NK-92 (cell line): ENCODE results near the gene TMEM114.
"Not testable (repeated sequence)": the region's sequence is repeated elsewhere in the genome, so short reads cannot be mapped to it uniquely, and the experiment has no call there.

Source experiments
- DNase-seq: peaks from one replicate; lab custom pipeline; 2025; ENCODE audit not compliant: unreplicated experiment; lab: John Stamatoyannopoulos, UW

TMEM114 gene

DNA sequence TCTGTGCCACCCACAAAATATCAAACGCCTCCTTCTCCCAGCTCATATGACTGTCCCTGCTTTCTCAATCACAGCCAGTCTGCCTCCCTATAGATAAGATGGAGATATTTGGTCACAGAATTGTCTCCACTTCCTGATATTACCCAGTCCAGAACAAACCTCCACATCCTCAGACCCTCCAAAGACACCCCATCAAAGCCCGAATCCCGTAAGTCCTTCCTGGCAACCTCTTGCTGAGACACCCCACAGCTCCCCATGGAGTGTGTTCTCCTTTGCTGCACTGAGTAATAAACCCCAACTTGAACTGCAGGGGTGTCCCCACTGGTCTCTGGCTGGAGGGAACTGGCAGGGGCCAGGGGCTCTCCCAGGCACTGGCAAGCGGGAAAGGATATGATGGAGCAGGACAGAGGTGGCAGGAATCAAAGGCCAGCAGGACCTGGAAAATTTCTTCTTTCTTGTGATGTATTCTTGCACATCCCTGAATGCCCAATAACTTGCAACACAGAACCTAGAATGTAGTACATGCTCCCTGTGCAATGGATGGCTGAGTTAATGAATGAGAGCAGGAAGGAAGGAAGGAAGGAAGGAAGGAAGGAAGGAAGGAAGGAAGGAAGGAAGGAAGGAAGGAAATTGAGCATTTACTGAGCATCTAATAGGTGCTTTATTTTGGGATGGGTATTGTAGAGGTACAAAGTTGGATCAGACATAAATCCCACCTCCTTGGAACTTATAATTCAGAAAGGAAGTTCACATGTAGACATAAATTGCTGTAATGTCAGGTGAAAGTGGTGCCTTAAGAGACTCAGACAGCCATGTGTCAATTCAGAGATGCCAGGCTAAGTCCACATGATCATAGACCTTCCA, 13.9 kb downstream of the TMEM114 start:
- DNase-seq, result no peak

DNA sequence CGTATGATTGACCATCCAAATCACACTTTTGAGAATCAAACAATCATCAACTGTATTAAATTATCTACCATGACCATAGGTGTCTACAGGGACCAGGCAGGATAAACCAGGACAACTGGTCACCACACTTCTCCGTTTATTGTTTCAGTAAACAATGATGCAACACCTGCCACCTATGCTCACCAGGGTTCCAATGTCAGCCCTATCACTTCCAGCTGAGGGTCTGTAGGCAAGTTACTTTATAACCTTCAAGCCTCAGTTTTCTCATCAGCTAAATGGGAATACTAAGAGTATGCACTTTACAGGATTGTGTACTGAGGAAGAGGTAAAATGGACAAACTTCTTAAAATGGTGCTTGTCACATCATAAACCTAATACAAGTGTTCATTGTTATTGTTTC, 14.9 kb downstream of the TMEM114 start:
- no peak for DNase-seq

DNA sequence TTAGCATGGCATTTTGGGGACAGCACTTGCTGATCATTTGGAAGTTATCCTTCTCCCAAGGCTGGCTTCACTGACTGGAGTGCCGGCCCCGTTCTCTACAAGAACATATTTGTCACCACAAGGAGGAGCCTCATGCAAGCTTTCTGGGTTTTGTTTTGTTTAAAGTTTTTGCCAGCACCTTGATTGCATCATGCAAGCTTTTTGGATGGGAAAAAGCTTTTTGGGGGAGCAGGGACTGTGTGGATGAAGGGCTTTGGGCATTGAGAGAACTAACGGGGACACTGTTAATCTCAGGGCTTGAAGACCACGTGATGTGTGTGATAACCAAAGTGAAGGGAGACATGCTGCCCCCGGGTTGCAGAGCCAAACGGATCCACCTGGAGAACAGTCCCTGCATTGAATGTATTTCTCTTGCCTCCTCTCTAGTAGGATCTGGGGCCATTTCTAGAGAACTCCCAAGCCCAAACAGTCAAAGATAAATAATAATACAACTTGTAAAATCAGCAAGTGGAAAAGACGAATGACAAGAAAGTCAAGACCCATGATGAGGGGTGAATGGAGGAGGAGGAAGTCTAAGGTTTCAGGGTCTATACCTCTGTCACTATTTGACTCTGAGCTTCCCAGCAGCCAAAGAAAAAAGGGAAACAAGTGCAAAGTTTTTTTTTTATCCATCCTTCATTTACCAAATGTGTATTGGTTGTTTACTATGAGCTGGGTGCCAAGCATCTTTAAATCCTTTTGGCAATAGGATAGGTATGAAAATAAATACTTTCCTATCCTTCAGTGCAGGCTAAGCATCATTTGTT, 17.2 kb downstream of the TMEM114 start:
- no peak for DNase-seq

DNA sequence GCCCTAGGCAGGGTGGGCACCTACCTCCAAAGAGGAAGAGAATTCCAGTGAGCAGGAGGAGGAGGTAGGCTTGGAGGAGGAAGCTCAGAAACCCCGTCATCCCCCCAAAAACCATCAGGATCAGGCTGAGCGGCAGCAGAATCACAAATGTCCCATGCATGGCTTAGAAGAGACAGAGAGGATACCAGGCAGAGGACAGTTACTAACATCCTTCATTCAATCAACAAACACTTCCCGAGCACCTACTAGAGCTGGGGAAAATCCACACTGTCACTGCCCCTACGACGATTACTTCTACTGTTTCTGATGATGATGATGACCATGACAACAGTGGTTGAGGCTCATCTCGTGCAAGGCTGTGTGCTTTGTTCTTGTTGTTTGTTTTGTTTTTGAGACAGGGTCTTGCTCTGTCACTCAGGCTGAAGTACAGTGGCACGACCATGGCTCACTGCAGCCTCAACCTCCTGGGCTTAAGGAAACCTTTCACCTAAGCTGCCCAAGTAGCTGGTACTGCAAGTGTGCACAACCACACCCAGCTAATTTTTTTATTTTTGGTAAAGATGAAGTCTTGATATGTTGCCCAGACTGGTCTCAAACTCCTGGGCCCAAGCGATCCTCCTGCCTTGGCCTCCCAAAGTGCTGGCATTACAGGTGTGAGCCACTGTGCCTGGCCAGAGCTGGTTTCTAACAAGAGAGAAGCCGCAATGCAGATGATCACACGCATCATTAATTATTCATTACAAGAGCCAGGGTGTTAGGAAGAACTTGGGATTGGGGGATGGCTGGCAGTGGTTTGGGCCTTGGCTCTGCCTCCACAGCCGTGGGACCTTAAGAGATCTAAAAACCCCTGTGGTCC, 18.0 kb downstream of the TMEM114 start:
- no peak for DNase-seq

DNA sequence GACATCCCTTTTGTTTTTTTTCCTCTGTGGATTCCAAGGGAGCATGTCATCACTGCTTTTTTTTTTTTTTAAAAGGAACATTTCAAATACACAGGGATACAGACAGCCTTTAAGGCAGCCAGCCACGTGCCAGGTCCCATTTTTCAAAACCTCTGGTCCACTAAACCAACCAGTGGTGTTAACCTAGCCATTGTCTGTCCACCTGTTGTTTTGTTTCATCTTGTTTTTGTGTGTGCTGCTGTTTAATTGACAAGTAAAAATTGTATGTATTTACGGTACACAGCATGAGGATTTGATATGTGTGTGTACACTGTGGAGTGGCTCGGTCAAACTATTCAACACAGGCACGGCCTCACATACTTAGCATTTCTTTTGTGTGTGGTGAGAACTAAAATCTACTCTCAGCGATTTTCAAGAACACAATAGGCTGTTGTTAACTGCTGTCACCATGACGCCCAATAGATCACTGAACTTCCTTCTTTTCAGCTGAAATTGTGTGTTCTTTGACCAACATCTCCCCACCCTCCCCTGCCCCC, 19.2 kb downstream of the TMEM114 start:
- no peak for DNase-seq

GRCh38 chr16:8570393-8570792, 19.9 kb downstream of the TMEM114 start:
- not testable (repeated sequence) for DNase-seq

GRCh38 chr16:8569650-8570346, 20.5 kb downstream of the TMEM114 start:
- DNase-seq, result no peak

DNA sequence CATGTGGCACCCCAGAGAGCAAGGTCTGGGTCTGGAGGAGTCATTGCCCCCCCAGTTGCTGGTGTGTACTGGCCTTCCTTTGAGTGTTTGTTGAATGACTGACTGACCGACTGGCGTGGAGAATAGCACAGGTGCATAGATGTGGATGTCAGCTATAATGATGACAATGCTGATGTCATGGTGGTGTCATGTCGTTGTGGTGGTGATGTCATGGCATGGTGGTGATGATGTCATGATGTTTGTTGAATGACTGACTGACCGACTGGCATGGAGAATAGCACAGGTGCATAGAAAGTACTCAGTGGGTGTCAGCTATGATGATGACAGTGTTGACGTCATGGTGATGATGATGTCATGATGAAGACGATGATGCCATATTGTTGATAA, 22.1 kb downstream of the TMEM114 start:
- DNase-seq, result no peak

GRCh38 chr16:8567355-8568230, 22.7 kb downstream of the TMEM114 start:
- no peak for DNase-seq

GRCh38 chr16:8565498-8565897, 24.8 kb downstream of the TMEM114 start:
- DNase-seq, result no peak

DNA sequence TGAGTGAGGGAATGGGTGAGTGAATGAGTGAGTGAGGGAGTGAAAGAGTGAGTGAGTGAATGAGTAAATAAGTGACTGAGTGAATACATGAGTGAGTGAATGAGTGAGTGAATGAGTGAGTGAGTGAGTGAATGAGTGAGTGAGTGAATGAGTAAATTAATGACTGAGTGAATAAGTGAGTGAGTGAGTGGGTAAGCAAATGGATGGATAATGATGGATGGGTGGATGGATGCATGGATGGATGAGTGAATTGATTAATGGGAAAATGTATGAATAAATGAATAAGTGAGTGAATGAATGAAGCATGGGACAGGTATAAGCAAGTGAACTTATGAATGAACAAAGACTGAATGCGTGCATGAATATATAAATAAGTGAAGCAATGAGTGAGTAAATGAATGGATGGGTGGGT, 25.4 kb downstream of the TMEM114 start:
- no peak for DNase-seq

- not testable (repeated sequence) for DNase-seq
Observed at GRCh38 chr16:8563944-8564540, 26.3 kb downstream of the TMEM114 start.

DNA sequence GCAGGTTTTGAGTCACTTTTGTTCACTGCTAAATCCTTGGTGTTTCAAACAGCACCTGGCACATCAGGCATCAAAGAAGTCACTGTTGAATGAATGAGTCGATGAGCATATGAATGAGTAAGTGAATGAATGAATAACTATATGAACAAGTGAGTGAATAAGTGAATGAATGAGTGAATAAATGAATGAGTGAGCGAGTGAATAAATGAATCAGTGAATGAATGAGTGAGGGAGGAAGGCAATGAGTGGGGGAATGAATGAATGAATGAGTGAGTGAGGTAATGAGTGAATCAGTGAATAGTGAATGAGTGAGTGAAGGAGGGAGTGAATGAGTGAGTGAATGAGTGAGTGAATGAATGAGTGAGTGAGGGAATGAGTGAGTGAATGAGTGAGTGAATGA, 28.8 kb downstream of the TMEM114 start:
- no peak for DNase-seq

- DNase-seq, result no peak
Observed at GRCh38 chr16:8555400-8555799, 34.9 kb downstream of the TMEM114 start.

DNA sequence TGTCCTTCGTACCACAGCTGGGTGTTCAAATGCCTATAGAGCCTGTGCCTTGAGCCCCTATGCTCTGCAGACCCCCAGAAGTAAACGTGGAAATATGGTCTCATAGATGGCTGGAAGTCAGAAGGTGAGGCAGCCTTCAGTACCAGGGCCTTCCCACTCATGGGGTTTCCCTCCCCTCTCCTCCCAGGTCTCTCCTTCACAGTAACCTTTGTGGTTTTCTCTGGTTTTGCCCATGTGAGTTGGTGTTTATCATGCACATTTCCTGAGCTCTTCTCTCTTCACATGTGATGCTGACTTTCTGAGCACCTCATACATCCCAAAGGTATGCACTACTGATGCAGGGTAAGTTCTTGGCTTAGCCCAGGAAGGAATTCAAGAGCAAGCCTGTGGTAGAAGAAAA, 35.4 kb downstream of the TMEM114 start:
- no peak for DNase-seq

DNA sequence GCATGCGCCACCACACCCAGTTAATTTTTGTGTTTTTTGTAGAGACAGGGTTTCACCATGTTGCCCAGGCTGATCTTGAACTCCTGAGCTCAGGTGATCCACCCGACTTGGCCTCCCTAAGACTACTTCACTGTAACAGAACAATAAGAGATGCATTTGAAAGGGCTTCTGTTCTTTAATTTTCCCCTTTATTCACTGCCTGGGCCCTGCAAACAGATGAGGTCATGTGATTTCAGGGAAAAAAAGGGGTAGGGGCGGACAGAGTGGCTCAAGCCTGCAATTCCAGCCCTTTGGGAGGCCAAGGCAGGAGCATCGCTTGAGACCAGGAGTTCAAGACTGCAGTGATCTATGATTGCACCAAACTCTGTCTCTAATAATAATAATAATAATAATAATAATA, 36.3 kb downstream of the TMEM114 start:
- DNase-seq, result no peak

GRCh38 chr16:8552487-8553221, 37.7 kb downstream of the TMEM114 start:
- no peak for DNase-seq
